Heart left ventricle (tissue), 16 donors: Measurements from ENCODE around the gene LZTFL1. TPM values are rescaled to one million over a fixed set of nuclear protein-coding genes. Genes with fewer than 3 reads are reported as not detected.

Source experiments
- ATAC-seq, 4 donors: fragments of 200-7000 bp; cut with Tn5 transposase; one replicate each; pipeline ENCODE4 v1.9.1; 2020 to 2022; ENCODE audit warnings: moderate library complexity in 4 of 4, mild to moderate bottlenecking in 3 of 4, moderate number of reproducible peaks in 1 of 4
- DNase-seq, 5 donors: peaks; one replicate each; pipeline ENCODE4 v3.0.0-alpha.2; 2020
- H3K27ac ChIP-seq, 12 donors: fragments of 200-600 bp; sonication (generic) in 4 of 12; one replicate each; pipeline versions ENCODE4 v1.5.0 to v1.8.0; 2016 to 2022; ENCODE audit warnings: mild to moderate bottlenecking in 2 of 12
- H3K27me3 ChIP-seq, 9 donors: fragments of 200-600 bp; sonication (generic) in 2 of 9; one replicate each; pipeline versions ENCODE4 v1.5.1 to v1.8.0; 2016 to 2022; ENCODE audit warnings: mild to moderate bottlenecking in 3 of 9
- H3K36me3 ChIP-seq, 9 donors: fragments of 200-600 bp; sonication (generic) in 2 of 9; one replicate each; pipeline versions ENCODE4 v1.5.0 to v1.8.0; 2018 to 2022; ENCODE audit warnings: mild to moderate bottlenecking in 2 of 9
- H3K4me1 ChIP-seq, 12 donors: fragments of 200-600 bp; sonication (generic) in 4 of 12; one replicate each; pipeline versions ENCODE4 v1.5.0 to v1.8.0; 2016 to 2022; ENCODE audit warnings: mild to moderate bottlenecking in 3 of 12
- H3K4me3 ChIP-seq, 12 donors: fragments of 200-600 bp; sonication (generic) in 4 of 12; one replicate each; pipeline versions ENCODE4 v1.5.0 to v1.8.0; 2017 to 2022; ENCODE audit warnings: mild to moderate bottlenecking in 9 of 12, moderate library complexity in 4 of 12
- H3K9me3 ChIP-seq, 12 donors: fragments of 200-600 bp; sonication (generic) in 4 of 12; one replicate each; pipeline versions ENCODE4 v1.5.0 to v1.8.0; 2016 to 2022; ENCODE audit warnings: mild to moderate bottlenecking in 1 of 12
- CTCF ChIP-seq, 12 donors: fragments of 200-600 bp; sonication (generic) in 4 of 12; IDR thresholded peaks; one replicate each; pipeline versions ENCODE4 v1.5.0 to v1.8.0; 2018 to 2022; ENCODE audit warnings: antibody characterized with exemption in 12 of 12, mild to moderate bottlenecking in 5 of 12
- POLR2A ChIP-seq, 2 donors: fragments of 450-650 bp; IDR thresholded peaks; one replicate each; pipeline ENCODE4 v1.6.1; 2017; ENCODE audit warnings: antibody characterized with exemption in 2 of 2, mild to moderate bottlenecking in 2 of 2, moderate library complexity in 2 of 2
- WGBS, 4 donors: extraction: QIAGEN DNeasy Blood & Tissue Kit in 2 of 4; methylation state at CpG; one replicate each; pipeline versions ENCODE4 v1.1.5 to v1.1.7; 2013 to 2018; 5-methylcytosine and 5-hydroxymethylcytosine counted together
- intact Hi-C, 10 donors: fragments of 100-400 bp; cut with DNase I; formaldehyde crosslinking; loops; one replicate each; pipeline versions ENCODE4 v1.11.1 to v1.14.2; 2022
- polyA plus RNA-seq, 2 donors: library from polyadenylated mRNA; stranded (reverse); fragments of 200-250 nt; gene quantifications; one replicate each; pipeline ENCODE4 v1.2.3, GENCODE V29; 2013
- total RNA-seq, 9 donors: library from RNA; depleted of rRNA in 2 of 9; stranded (reverse); fragments of >200 nt in 2 of 9; fragmentation: NEBNext Ultra II Directional in 3 of 9; extraction: Animal tissue kit (Norgen Biotek cat#: 25700) in 3 of 9; gene quantifications; one replicate each; pipeline versions ENCODE4 v1.1.0 to v1.2.4, GENCODE V29; 2016 to 2023
- donor health status: ischemic (EF 13 %, LVEDD 7.1; RV severe dilation, severe dysfunction).
- donor health status: healthy with polysubstance abuse.
- donor health status: DM: no; HTN: yes; CAD: no.
- donor health status: DM: no; HTN: no; CAD: no.
- donor health status: ischemic (EF 25% LVEDD 6.9; RV normal size, moderate dysfunction).
- donor health status: ischemic (EF 25% LVEDD 5.7; RV mildly dilated, moderate dysfunction).
- donor health status: healthy.
- donor health status: DM: yes; HTN: yes; CAD: no.
- donor health status: ischemic (EF 35%, LVEDD 5.7; RV mildly dilated, moderate dysfunction).
- donor health status: nonischemic (EF 11% LVEDD 7.7; RV severe dilation, severe dysfunction).
- donor health status: DM: yes; HTN: yes; CAD: no.
- donor health status: PGD.
- donor health status: ischemic (EF 29% LVEDD 5.4; RV normal size, mild dysfunction).
- donor health status: nonischemic (EF 23%, LVEDD 6.1; RV moderate dilation, normal function).

Gene LZTFL1
- total and polyA plus RNA-seq, 11 donors, result 1.7 to 13.1 (median 8.8) TPM

GRCh38 chr3:45799586-45799985 is 42.3 kb downstream of the LZTFL1 start:
- Histone ChIP-seq H3K36me3 (no peaks in the 10 kb centered on the region), H3K9me3 (no peaks in the 10 kb centered on the region), H3K4me3 (no peak overlapping the region), H3K27me3 (peaks cover 2 to 48% (median 24%) of the 10 kb centered on the region in 9 donors), H3K4me1 (peaks cover 0 to 15% (median 10%) of the 10 kb centered on the region in 12 donors), H3K27ac (no peak overlapping the region)
- WGBS, 4 donors, result 93 to 98% (median 95%) methylated on average over 2 of the region's 2 CpGs
- DNase-seq (no peak), ATAC-seq (no peak)
- TF ChIP-seq POLR2A (IDR thresholded peaks at IDR 0.05) (no peak), CTCF (IDR thresholded peaks at IDR 0.05) (no peak)
- intact Hi-C loops, result no loop called here

GRCh38 chr3:45798034-45798433 is 43.9 kb downstream of the LZTFL1 start:
- ATAC-seq, result no peak
- WGBS, 4 donors, result 55 to 62% (median 59%) methylated on average over 4 of the region's 4 CpGs
- TF ChIP-seq POLR2A (IDR thresholded peaks at IDR 0.05) (no peak), CTCF (IDR thresholded peaks at IDR 0.05) (no peak)
- Histone ChIP-seq H3K27ac (no peak overlapping the region), H3K4me3 (no peak overlapping the region), H3K27me3 (peaks cover 2 to 58% (median 24%) of the 10 kb centered on the region in 9 donors), H3K36me3 (no peaks in the 10 kb centered on the region), H3K9me3 (no peaks in the 10 kb centered on the region), H3K4me1 (peaks cover 0 to 15% (median 10%) of the 10 kb centered on the region in 12 donors)
- intact Hi-C loops, result no loop called here
- no peak for DNase-seq

GRCh38 chr3:45796902-45797637 is 44.8 kb downstream of the LZTFL1 start:
- ATAC-seq (no peak), DNase-seq (no peak)
- H3K9me3 ChIP-seq, result no peaks in the 10 kb centered on the region
- H3K4me1 ChIP-seq, result peaks cover 0 to 15% (median 10%) of the 10 kb centered on the region in 12 donors
- no peaks in the 10 kb centered on the region for H3K36me3 ChIP-seq
- TF ChIP-seq POLR2A (IDR thresholded peaks at IDR 0.05) (no peak), CTCF (IDR thresholded peaks at IDR 0.05) (no peak)
- intact Hi-C loops, result no loop called here
- peaks cover 2 to 58% (median 24%) of the 10 kb centered on the region in 9 donors for H3K27me3 ChIP-seq
- WGBS, 4 donors, result 70 to 73% (median 71%) methylated on average over 8 to 13 of the region's 13 CpGs
- no peak overlapping the region for H3K27ac ChIP-seq
- H3K4me3 ChIP-seq, result peak overlapping the region in 6 of 12 donors; percentile 42 to 56 (median 54)

GRCh38 chr3:45795882-45796765 is 45.8 kb downstream of the LZTFL1 start, which contains the start of gene SLC6A20:
Gene SLC6A20 (minus strand): TSS chr3:45796536. CDS start chr3:45796419, 117 bp downstream.
- ATAC-seq, result peak in 3 of 4 donors; percentile 20 to 31 (median 24)
- Histone ChIP-seq H3K4me3 (peak within 1 kb of the TSS; percentile 26 to 56 (median 48)), H3K27me3 (peaks cover 2 to 58% (median 24%) of the 10 kb centered on the region in 9 donors), H3K36me3 (no peaks in the 10 kb centered on the region), H3K9me3 (no peaks in the 10 kb centered on the region), H3K27ac (no peak within 1 kb of the TSS), H3K4me1 (peaks cover 0 to 15% (median 10%) of the 10 kb centered on the region in 12 donors)
- intact Hi-C loops, result no loop called here
- TF ChIP-seq CTCF (IDR thresholded peaks at IDR 0.05), result no peak
- DNase-seq, result no peak
- 4 to 10% (median 4%) methylated on average over 38 to 91 of the region's 91 CpGs for WGBS, 4 donors
